ENCODE measurements around the gene GKN2. TPM values are rescaled to one million over a fixed set of nuclear protein-coding genes. Genes with fewer than 3 reads are reported as not detected.
"Not testable (repeated sequence)": the region's sequence is repeated elsewhere in the genome, so short reads cannot be mapped to it uniquely, and the experiment has no call there.

GKN2 gene
- total RNA-seq, 1 donor from 2014 or later, result not detected

DNA sequence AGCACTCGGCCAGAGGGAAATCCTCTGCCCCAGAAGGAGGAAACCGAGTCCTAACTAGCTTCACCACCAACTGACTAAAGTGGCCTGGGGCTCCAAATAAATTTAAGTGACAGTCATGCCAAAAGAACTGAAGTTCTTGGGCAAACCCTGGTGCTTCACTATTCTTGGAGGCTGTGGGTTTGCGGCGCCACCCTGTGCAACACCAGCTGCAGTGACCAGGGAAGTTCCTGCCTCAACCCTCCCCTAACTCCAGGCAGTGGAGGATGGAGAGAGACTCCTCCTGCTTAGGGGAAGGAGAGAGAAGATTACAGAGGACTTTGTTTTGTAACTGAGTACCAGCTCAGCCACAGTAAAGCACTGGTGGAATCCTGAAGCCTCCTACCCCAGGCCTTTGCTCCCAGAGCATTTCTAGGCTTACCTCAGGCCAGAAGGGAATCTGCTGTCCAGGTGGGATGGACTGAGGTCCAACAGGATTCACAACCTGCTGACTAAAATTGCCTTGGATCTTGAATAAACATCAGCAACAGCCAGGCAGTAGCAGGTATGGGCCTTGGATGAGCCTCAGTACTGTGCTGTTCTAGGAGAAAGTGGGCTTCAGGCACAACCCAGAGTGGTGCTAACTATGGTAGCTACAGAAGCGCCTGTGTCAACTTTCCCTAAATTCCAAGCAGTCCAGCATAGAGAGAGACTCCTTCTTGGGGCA lies 52.0 kb downstream of the GKN2 start:
- Mint-ChIP-seq H3K4me3 (ENCODE audit: unreplicated experiment) (no peak overlapping the region), H3K36me3 (ENCODE audit: low read depth) (peaks cover 14% of the 10 kb centered on the region), H3K27ac (ENCODE audit: unreplicated experiment) (no peak overlapping the region), H3K27me3 (ENCODE audit: low read depth) (peaks cover 9% of the 10 kb centered on the region), H3K4me1 (ENCODE audit: low read depth) (no peaks in the 10 kb centered on the region), H3K9me3 (ENCODE audit: low read depth) (peaks cover 29% of the 10 kb centered on the region)
- TF ChIP-seq, protein P1, sequence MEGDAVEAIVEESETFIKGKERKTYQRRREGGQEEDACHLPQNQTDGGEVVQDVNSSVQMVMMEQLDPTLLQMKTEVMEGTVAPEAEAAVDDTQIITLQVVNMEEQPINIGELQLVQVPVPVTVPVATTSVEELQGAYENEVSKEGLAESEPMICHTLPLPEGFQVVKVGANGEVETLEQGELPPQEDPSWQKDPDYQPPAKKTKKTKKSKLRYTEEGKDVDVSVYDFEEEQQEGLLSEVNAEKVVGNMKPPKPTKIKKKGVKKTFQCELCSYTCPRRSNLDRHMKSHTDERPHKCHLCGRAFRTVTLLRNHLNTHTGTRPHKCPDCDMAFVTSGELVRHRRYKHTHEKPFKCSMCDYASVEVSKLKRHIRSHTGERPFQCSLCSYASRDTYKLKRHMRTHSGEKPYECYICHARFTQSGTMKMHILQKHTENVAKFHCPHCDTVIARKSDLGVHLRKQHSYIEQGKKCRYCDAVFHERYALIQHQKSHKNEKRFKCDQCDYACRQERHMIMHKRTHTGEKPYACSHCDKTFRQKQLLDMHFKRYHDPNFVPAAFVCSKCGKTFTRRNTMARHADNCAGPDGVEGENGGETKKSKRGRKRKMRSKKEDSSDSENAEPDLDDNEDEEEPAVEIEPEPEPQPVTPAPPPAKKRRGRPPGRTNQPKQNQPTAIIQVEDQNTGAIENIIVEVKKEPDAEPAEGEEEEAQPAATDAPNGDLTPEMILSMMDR (IDR thresholded peaks at IDR 0.05), result no peak
- no peak for DNase-seq (ENCODE audit: low spot score)

DNA sequence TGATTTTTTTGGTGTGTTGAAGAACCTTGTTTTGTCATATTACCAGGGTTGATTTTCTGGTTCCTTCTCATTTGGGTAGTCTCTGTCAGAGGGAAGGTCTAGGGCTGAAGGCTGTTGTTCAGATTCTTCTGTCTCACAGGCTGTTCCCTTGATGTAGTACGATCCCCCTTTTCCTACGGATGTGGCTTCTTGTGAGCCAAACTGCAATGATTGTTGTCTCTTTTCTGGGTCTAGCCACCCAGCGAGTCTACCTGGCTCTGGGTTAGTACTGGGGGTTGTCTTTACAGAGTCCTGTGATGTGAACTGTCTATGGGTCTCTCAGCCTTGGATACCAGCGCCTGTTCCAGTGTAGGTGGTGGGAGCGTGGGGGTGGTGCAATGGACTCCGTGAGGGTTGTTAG lies 56.7 kb downstream of the GKN2 start:
- H3K9me3 Mint-ChIP-seq (ENCODE audit: low read depth); H3K4me1 Mint-ChIP-seq (ENCODE audit: low read depth); H3K4me3 Mint-ChIP-seq (ENCODE audit: unreplicated experiment); H3K36me3 Mint-ChIP-seq (ENCODE audit: low read depth); H3K27ac Mint-ChIP-seq (ENCODE audit: unreplicated experiment); DNase-seq (ENCODE audit: low spot score): not testable (repeated sequence)
- H3K27me3 Mint-ChIP-seq (ENCODE audit: low read depth), result peaks cover 13% of the 10 kb centered on the region

Other genes with a start within 250 kb of the GKN2 start
- 0.31 to 0.50 TPM in 2 of 3 replicates, not detected in the other for gene ARHGAP25, start 218.1 kb downstream of the GKN2 start, total RNA-seq
- gene BMP10, start 81.5 kb downstream of the GKN2 start, total RNA-seq, result not detected in 3 replicates
- gene GKN1, start 21.7 kb upstream of the GKN2 start, total RNA-seq, result 0.37 TPM in 1 of 3 replicates, not detected in the others
- 207 to 351 TPM (median 347 TPM) in 3 replicates for gene ANTXR1, start 60.3 kb upstream of the GKN2 start, total RNA-seq

Data from chondrocyte (in vitro differentiated cells).